Stimulated activated CD4-positive, alpha-beta T cell treated with anti-CD3 and anti-CD28 coated beads, Interleukin-1b, Interleukin-23, amount 100 ng/mL, for 48 hours (primary cell): ENCODE results near the gene IFI16.
A peak's percentile ranks its signal among the peaks of the same experiment; 100 is the strongest.
"Not testable (repeated sequence)": the region's sequence is repeated elsewhere in the genome, so short reads cannot be mapped to it uniquely, and the experiment has no call there.

Experiments used
- DNase-seq: peaks from one replicate; pipeline ENCODE4 v3.0.0-alpha.2; 2020

IFI16 gene

DNA sequence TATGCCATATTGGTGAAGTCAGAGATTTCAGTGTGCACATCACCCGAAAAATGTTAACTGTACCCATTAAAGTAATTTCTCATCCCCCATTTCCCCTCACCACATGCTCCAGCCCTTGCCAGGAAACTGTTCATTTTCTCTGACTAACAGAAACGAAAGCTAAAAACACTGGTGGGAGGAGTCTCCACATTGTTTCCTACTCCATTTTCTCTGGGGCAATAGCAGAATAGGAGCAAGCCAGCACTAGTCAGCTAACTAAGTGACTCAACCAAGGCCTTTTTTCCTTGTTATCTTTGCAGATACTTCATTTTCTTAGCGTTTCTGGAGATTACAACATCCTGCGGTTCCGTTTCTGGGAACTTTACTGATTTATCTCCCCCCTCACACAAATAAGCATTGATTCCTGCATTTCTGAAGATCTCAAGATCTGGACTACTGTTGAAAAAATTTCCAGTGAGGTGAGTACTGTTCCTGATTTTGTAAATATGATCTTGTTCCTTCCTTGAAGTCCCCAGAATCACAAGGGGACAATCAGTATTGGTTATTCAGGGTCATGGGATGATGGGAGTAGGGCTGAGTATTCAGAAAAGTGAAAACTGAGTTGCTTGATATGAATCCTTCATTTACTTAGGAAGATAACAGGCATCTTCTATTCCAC, at the start of gene IFI16:
Gene IFI16 (plus strand): TSS at position 204 of the 658 bp plus-strand sequence. CDS start 4,774 bp downstream, outside the sequence.
- peak; percentile 72 for DNase-seq

DNA sequence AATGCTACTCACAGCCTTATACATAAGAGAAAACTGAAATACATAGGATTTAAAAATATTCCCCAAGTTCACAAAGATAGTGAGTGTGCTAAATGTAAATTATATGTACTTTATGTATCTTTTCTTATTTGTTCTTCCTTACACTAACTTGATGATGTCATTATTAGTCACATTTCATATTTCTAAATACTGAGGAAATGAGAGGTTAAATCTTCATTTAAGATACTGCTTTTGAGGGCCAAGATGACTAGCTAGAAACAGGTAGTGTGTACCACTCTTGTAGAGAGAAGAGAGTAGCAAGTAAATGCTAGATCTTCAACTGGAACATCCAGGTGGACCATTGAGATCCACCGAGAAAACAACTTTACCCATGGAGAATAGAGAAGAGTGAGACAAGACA, 48.5 kb upstream of the IFI16 start:
- no peak for DNase-seq

DNA sequence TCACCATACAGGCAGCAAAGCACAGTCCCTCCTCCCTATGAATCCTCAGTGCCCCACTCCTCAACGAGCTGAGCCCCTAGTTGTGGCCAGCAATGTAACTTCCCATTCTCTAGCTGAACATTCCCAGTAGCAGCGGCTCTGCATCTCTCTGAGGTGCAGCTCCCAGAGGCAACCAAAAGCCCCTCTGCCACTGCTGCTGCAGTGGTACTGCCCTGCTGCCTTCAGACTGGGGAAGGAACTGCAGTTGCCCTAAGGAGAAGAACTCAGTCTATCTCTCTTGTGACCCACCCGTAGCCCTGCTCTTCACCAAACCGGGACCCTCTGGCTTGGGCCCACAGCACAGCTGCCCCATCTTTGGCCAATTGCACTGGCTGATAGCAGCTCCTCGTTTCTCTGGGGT, 46.7 kb upstream of the IFI16 start:
- no peak for DNase-seq

DNA sequence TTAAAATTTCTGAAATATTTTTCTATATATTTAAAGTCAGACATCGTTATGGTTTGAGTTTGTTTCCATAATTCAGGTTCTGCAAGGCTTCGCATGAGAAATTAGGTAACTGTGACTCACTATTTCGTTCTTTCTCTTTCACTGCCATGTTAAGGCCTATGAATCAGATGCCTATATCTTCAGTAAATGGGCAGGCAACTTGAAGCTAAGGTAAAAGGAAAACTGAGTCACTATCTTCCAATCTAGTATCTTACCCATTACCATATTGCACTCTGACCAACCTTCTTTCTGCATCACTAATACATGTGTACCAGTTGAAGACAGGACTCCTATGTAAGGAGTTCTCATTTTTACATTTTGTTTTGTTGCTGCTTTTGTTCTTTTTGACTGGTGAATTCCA, 40.5 kb upstream of the IFI16 start:
- no peak for DNase-seq

DNA sequence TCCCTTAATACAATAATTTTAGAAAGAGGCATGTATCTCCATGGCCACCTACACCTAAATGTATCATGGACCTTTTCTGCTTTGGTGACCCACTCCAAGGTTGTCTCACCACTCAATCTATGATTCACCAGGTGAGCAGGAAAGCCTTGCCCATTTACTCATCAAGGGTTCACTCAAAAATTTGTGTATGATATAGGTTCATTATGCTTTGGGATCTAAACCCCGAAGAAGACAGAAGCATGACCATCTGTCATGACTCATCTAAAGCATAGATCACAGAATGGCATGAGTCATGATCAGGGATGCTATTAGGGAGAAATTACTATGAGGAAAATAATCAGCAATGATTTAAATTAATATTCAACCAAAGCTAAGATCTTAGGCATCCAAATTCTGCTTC, 39.9 kb upstream of the IFI16 start:
- peak; percentile 37 for DNase-seq

DNA sequence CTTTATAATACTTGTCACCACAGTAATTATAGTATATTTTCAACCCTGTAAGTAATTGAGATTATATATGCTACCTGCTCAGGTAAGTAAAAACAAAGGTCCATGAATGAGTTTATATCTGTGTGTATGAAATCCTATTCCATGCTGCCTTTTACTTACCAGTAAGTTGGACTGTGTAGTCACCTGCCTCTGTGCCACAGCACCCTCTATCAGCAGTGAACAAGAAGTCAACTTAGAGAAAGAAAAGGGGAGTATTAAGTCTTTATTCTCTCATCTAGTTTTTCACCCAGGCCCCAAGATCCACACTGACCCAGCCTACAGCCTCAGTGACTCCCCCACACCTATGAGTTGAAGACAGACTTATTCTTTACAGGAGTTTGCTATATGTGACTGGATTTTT, 36.9 kb upstream of the IFI16 start:
- peak; percentile 13 for DNase-seq

DNA sequence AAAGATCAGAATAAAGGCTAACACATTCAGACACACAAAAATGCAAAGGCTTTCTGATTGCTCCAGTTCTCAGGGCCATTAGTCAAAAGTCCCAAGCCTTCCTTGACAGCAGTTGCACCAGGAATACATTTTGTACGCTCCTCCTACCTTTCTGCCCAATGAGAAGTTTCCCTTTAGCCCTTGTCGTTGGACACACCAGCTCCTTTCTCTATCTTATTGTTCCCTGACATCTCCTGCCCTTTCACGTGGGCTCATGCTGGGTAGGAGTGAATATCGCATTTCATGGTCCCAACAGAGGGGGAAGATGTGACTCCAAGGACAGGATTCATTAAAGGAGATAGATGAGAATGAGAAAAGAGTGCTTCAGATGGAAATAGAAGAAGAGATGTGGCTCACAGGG, 33.5 kb upstream of the IFI16 start:
- DNase-seq: no peak

DNA sequence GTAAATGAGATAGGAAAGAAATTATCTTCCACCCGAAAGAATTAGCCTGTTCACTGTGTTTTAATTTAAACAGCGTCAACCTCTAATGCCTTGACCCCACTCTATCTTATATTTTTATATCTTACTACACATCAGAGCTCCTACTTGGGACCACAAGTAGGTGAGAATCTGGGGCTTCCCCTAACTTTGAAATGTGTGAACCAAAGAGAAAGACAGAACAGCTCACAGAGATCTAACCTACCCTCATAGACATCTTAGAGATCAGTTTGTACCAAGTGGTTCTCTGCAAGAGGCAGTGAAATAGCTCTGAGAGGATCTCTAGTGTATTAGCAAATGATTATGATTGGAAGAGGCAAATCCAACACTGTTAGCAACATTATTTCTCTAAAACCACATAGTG, 31.0 kb upstream of the IFI16 start:
- DNase-seq: no peak

DNA sequence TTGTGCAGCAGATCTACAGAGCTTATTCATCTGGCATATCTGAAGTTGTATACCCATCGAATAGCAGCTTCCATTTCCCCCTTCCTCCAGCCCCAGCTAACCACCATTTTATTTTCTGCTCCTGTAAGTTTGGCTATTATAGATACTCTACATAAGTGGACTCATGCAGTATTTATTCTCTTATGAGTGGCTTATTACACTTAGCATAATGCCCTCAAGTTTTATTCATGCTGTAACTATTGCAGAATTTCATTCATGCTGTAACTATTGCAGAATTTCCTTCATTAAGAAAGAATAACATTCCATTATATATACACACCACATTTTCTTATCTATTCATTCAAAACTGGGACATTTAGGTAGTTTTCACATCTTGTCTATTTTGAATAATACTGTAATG, 30.5 kb upstream of the IFI16 start:
- no peak for DNase-seq

DNA sequence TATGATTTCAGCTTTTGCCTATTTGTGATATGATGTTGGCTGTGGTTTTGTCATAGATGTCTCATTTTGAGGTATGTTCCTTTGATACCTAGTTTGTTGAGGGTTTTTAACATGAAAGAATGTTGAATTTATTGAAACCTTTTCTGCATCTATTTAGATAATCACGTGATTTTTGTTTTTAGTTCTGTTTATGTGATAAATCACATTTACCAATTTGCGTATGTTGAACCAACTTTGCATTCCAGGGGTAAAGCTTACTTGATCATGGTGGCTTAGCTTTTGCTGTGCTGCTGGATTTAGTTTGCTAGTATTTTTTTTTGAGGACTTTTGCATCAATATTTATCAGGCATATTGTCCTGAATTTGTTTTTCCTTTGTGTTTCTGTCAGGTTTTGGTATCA, 26.5 kb upstream of the IFI16 start:
- no peak for DNase-seq

DNA sequence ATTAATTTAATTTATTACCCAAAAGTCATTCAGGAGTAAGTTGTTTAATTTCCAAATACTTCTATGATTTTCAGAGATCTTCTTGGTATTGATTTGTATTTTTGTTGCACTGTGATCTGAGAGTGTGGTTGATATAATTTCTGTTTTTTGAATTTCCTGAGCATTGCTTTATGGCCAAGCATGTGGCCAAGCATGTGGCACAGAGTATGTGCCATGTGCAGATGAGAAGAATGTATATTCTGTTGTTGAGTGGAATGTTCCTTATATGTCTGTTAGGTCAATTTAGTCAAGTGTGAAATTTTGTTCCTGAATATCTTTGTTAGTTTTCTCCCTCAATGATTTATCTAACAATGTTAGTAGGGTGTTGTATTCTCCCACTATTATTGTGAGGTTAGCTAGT, 25.3 kb upstream of the IFI16 start:
- DNase-seq: no peak

DNA sequence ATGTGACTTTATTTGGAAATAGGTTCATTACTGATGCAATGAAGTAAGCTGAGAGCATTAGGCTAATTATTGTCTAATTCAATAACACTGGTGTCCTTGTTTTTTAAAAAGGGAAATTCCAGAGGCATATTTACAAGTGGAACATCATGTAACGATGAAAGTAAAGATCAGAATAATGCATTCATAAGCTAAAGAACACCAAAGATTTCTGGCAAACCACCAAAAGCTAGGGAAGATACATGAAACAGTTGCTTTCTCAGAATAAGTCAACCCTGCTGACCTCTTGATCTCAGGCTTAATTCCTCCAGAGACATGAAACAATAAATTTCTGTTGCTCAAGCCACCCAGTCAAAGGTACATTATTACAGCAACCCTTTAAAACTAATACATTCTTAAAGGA, 20.3 kb upstream of the IFI16 start:
- no peak for DNase-seq

DNA sequence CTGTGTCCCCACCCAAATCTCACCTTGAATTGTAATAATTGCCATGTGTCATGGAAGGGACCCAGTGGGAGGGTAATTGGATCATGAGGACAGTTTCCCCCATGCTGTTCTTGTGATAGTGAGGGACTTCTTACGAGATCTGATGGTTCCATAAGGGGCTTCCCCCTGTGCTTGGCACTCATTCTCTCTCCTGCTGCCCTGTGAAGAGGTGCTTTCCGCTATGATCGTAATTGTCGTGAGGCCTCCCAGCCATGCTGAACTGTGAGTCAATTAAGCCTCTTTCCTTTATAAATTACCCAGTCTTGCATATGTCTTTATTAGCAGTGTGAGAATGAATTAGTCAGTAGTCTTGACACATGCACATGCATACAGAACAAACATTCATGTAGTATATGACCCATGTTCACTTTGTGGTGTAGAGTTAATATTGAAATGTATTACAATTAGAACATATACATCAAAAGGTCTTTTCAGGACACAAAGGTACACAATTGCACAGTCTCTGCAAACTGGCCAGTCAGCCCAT, 16.9 kb upstream of the IFI16 start:
- peak; percentile 50 for DNase-seq

DNA sequence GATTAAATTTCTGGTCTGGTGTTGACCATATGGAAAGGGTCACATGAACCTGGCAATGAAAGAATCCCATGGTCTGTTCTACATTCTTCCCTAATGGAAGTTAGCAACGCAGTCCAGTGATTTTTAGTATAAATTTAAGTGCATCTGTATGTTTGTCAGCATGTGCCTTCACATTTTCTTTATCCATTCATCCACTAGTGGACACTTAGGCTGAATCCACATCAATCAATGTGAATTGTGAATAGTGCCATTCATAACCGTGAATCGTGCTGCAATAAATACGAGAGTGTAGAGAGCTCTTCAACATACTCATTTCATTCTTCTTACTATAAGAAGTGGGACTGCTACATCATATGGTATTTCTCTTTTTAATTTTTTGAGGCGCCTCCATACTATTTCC, 12.7 kb upstream of the IFI16 start:
- no peak for DNase-seq

DNA sequence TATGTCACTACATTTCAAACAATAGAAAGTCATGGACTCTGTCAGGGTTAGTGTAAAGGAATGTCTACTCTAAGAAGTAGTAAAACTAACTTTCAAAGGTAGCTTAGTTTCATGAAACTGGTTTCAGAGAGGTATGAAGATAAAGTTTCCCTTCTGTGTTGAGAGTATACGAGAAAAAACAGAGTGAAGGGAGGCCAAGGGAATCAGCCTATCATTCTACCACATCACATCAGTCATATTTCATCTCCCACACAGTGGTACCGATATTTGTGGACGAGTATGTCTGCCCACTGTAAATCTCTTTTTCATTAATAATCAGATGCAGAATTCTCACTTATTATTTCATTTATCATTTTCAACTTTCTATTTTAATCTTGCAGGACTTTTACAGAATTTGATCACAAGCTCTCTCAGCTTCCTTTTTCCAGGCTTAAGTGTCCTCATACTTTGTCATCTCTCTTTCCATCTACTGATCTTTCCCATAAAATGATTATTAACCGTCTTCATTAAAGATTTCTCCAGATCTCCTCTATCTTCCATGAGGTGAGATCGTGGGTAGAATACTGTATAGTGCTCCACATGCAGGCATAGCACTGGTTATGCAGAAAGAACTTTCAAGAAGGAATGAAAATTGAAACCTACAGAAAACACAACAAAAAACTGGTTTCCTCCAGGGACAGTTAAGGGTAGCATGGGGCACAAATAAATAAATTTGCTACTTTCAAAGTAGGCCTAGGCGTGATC, 11.5 kb upstream of the IFI16 start:
- DNase-seq: no peak

DNA sequence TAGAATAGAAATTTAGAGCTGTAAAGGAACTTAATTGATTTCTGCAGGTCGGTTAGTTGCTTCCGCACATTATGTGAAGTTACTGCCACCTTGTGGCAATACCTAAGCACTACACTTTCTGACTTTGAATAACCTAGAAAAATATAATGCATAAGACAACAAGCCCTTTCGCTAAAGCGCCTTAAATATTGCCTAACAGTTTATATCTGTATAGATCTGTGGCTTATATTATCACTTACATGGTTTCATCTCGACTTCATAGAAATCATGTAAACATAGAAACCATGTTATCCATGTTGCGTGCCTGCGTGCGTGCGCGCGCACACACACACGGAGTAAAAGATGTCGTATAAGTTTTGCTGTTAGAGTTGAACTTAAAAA, 10.9 kb upstream of the IFI16 start:
- no peak for DNase-seq

DNA sequence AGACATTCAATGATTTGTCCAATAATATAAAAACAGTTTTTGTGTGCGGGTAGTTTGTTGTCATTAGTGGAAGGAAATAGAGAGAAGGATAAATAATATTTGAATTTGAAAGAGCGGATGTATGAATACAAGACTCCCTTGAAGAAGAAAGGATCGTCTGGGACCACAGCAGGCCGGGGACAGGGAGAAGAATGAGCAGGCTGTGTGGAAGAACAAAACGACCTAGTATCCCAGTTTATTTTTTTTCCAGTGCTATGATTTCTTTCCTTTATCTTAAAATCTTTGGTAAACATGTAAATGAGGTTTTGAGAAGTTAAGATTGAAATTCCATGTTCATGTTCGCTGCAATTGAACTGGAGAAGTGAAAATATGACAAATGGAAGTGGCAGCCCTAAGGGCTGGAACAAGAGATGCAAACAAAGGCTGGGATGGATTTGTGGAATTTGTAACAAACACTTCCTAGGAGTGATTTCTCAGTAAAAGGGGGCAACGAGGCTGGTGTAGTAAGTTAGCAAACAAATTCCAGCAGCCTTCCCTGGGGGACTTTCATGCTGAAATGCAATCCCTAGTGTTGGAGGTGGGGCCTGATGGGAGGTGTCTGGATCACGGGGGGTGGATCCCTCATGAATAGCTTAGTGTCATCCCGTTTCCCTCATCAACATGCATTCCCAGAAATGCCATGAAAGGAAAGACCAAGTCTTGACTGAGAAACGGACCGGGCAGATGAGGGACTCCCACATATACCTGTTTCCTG, 10.2 kb upstream of the IFI16 start:
- DNase-seq: no peak

DNA sequence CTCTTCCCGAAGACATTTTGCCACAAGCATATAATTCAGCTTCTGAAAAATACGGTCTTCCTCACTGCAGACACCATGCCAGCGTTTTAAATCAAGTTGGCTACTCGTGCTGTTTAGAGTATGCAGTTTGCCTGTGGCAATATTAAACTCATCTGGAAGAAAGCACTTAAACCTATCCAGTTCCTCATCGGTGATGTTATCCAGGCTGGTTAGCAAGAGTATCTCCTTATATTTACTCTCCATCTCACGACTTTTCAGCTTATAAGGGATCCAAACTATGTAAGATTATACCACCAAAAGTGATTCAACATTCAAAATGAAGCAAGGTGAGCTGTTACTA, 9.7 kb upstream of the IFI16 start:
- DNase-seq: no peak

DNA sequence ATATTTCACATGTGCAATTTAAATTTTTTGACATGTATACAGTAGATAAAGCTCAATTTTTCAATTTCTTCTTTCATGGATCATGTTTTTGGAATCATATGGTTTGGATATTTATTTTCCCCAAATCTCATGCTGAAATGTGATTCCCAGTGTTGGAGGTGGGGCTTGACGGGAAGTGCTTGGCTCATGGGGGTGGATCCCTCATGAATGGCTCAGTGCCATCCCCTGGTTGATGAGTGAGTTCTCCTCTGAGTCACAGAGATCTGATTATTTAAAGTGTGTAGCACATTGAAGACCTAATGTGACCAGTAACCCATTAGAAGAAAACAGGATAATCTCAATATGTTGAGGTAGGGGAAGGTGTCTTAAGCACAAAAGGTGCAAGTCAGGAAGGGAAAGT, 9.1 kb upstream of the IFI16 start:
- DNase-seq: no peak

DNA sequence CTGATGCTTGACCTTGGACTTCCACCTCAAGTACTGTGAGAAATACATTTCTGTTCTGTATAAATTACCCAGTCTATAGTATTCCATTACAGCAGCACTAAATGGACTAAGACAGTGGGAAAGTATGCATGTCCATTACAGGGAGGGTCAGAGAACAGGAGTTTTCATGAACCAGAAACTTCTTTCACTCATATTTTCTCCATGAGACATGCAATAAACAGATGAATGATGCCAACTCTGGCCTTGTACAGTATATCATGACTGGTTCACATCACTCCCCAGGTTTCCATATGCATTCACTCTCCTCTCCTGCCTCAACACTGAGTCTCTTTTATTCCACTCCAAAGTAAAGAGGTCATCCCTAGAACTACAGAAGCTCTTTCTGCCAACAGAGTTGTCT, 4.5 kb upstream of the IFI16 start:
- DNase-seq: no peak

DNA sequence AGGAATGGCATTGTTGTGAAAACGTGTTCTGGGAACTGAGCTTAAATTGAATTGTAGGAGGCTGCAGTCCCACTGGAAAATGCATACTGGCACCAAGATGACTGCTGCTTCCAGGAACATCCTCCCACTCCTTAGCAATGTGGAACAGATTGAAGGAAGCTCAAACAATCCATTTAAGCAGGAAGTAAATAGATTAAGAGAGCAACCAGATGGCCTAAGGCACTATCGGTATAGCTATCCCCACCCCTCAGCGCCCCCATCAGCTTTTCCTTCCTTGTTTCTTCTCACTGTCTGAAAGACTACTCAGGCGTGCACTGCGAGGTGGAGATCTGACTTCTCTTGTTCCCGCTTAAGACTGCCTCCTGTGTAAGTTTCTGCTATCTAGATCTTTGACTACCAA, 4.0 kb upstream of the IFI16 start:
- no peak for DNase-seq

DNA sequence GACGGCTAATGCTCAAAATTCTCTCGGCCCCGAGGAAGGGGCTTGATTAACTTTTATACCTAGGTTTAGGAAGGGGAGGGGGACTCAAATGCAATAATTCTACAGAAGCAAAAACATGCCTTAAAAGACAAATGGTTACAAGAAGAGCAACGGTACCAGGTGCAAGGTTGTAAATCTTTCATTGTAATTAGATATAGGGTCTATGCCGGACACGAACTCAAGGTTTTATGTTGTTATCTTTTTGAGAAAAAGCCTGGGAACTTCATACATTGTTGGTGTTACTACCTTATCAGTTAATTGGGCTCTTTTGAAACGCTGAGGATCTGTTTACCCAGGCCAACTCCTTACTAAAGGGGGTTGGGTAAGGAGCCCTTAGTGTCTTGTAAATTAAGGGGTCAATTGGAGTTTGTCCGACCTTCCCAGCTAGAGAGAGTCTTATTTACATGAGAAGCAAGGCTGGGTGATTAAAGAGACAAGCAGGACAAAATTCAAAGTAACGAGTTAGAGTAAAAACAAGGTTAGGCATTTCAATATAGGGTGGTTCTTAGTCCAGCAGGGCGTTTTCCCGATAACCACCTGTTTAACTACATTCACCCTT, 3.4 kb upstream of the IFI16 start:
- DNase-seq: not testable (repeated sequence)

DNA sequence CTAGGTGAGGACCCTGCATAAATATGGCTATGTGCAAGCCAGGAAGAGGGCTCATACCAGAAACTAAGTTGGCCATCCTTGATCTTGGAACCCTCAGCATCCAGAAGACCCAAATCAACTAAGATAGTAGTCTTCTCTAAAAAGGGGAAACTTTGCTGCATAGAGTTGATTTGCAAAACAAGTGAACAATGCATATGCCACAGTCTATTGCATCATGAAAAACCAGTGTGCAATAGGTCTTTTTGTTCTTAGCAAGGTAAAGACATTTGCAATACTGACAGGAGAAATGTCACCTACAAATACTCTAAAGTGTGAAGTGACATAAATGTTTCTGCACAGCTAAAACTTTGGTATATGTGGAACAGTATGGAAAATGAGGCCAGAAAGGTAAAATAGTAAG, 2.0 kb upstream of the IFI16 start:
- no peak for DNase-seq

DNA sequence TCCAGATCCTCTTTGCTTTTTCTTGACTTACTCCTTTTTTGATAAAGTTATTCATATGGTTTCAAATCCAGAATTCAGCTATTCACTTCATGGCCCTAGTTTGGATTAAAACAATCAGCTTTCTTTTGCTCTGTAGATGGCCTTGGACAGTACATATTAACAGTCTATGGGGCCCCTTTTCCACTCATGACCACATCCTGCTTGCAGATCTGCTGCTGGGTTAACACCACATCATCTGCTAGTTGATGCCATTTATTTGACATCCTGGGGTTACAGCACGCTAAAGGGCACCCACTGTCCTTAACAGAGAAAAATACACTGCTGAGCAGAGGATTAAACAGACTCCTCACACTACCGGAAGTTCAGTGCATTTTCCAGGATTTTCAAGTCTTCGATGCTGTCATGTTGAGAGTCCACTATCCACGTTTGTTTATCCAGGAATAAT, 941 bp upstream of the IFI16 start:
- DNase-seq: peak; percentile 69
